Endothelial cell (in vitro differentiated cells): ENCODE results near the gene AGTPBP1. TPM values are rescaled to one million over a fixed set of nuclear protein-coding genes. Genes with fewer than 3 reads are reported as not detected.

ENCODE experiments used
- DNase-seq: peaks from one replicate; pipeline ENCODE4 v3.0.0; 2021; ENCODE audit warnings: low spot score
- H3K27ac Mint-ChIP-seq: one replicate; pipeline ENCODE4 v1.8.0; 2021; ENCODE audit warnings: mixed read lengths, inconsistent platforms; ENCODE audit not compliant: unreplicated experiment
- H3K27me3 Mint-ChIP-seq: one replicate; pipeline ENCODE4 v1.8.0; 2021; ENCODE audit warnings: mild to moderate bottlenecking, moderate library complexity, mixed read lengths, inconsistent platforms; ENCODE audit not compliant: unreplicated experiment
- H3K36me3 Mint-ChIP-seq: one replicate; pipeline ENCODE4 v1.8.0; 2021; ENCODE audit warnings: mild to moderate bottlenecking, low read depth, mixed read lengths, inconsistent platforms; ENCODE audit not compliant: unreplicated experiment
- H3K4me1 Mint-ChIP-seq: one replicate; pipeline ENCODE4 v1.8.0; 2021; ENCODE audit warnings: mild to moderate bottlenecking, mixed read lengths, inconsistent platforms; ENCODE audit not compliant: unreplicated experiment
- H3K4me3 Mint-ChIP-seq: one replicate; pipeline ENCODE4 v1.8.0; 2021; ENCODE audit warnings: mild to moderate bottlenecking, mixed read lengths, inconsistent platforms; ENCODE audit not compliant: unreplicated experiment
- H3K9me3 Mint-ChIP-seq: one replicate; pipeline ENCODE4 v1.8.0; 2021; ENCODE audit warnings: mixed read lengths, inconsistent platforms; ENCODE audit not compliant: unreplicated experiment
- CTCF ChIP-seq: fragments of 200-600 bp; sonication (generic); IDR thresholded peaks from one replicate; pipeline ENCODE4 v1.5.0; 2021; ENCODE audit warnings: antibody characterized with exemption; ENCODE audit not compliant: unreplicated experiment
- total RNA-seq: library from RNA; stranded (reverse); fragmentation: NEBNext Ultra II Directional; extraction: Animal tissue kit (Norgen Biotek cat#: 25700); gene quantifications from one replicate; pipeline ENCODE4 v1.2.1, GENCODE V29; 2021; ENCODE audit not compliant: unreplicated experiment

AGTPBP1 gene
- total RNA-seq, 1 donor from 2014 or later = 48.9 TPM

- Mint-ChIP-seq H3K4me3 (no peak overlapping the region), H3K27me3 (no peaks in the 10 kb centered on the region), H3K27ac (no peak overlapping the region), H3K36me3 (no peaks in the 10 kb centered on the region), H3K4me1 (no peaks in the 10 kb centered on the region), H3K9me3 (no peaks in the 10 kb centered on the region)
- DNase-seq = no peak
- TF ChIP-seq CTCF = no peak
Measured at GRCh38 chr9:85501456-85501855, 240.3 kb downstream of the AGTPBP1 start.

Other genes starting within 250 kb of the AGTPBP1 start
- gene NAA35, start 199.2 kb upstream of the AGTPBP1 start, total RNA-seq = 23.4 TPM